Karpas-422 (cell line): ENCODE measurements around the gene RAB5A. TPM values are rescaled to one million over a fixed set of nuclear protein-coding genes. Genes with fewer than 3 reads are reported as not detected.
"Not testable (repeated sequence)": the region's sequence is repeated elsewhere in the genome, so short reads cannot be mapped to it uniquely, and the experiment has no call there.

Experiments
- DNase-seq: peaks from one replicate; pipeline ENCODE4 v3.0.0-alpha.2; 2015
- H2AFZ ChIP-seq: fragments of 200-600 bp; sonication (generic); 2 replicates; pipeline ENCODE4 v1.6.1; 2014; ENCODE audit warnings: antibody characterized with exemption, low read length, mixed read lengths
- H3K27ac ChIP-seq: fragments of 200-600 bp; sonication (generic); 2 replicates; pipeline ENCODE4 v1.5.1; 2014; ENCODE audit warnings: mild to moderate bottlenecking, low read length, moderate library complexity
- H3K27me3 ChIP-seq: fragments of 200-600 bp; sonication (generic); 2 replicates; pipeline ENCODE4 v1.6.1; 2014; ENCODE audit warnings: low read length, mixed read lengths
- H3K36me3 ChIP-seq: fragments of 200-600 bp; sonication (generic); 2 replicates; pipeline ENCODE4 v1.6.1; 2014; ENCODE audit warnings: low read length, mixed read lengths; ENCODE audit not compliant: insufficient read depth
- H3K4me1 ChIP-seq: fragments of 200-600 bp; sonication (generic); 2 replicates; pipeline ENCODE4 v1.6.1; 2014; ENCODE audit warnings: mild to moderate bottlenecking, low read length, mixed read lengths
- H3K4me2 ChIP-seq: fragments of 200-600 bp; sonication (generic); 2 replicates; pipeline ENCODE4 v1.6.1; 2014; ENCODE audit warnings: low read length, low read depth, mild to moderate bottlenecking; ENCODE audit not compliant: poor library complexity, severe bottlenecking
- H3K4me3 ChIP-seq: fragments of 200-600 bp; sonication (generic); 2 replicates; pipeline ENCODE4 v1.5.1; 2014; ENCODE audit warnings: mild to moderate bottlenecking, antibody characterized with exemption, low read length, mixed read lengths
- H3K79me2 ChIP-seq: fragments of 200-600 bp; sonication (generic); 2 replicates; pipeline ENCODE4 v1.6.1; 2014; ENCODE audit warnings: mild to moderate bottlenecking, low read length, mixed read lengths
- H3K9ac ChIP-seq: fragments of 200-600 bp; sonication (generic); 2 replicates; pipeline ENCODE4 v1.6.0; 2014; ENCODE audit warnings: low read length
- H3K9me2 ChIP-seq: fragments of 200-600 bp; sonication (generic), shearing (Covaris generic); replicated peaks from 2 replicates; pipeline ENCODE4 v1.6.0; 2014; ENCODE audit warnings: mild to moderate bottlenecking, low read length, moderate library complexity; ENCODE audit not compliant: insufficient read depth
- H3K9me3 ChIP-seq: fragments of 300-700, 200-600 bp; sonication (generic); 2 replicates; pipeline ENCODE4 v1.6.1; 2014; ENCODE audit warnings: low read length, mixed read lengths
- H4K20me1 ChIP-seq: fragments of 200-600 bp; sonication (generic); 2 replicates; pipeline ENCODE4 v1.6.1; 2014; ENCODE audit warnings: mild to moderate bottlenecking, antibody characterized with exemption, low read length, low read depth; ENCODE audit not compliant: insufficient read depth
- total RNA-seq: library from RNA; depleted of rRNA; stranded (reverse); fragments of >200 nt; shearing (Covaris generic); gene quantifications from 2 replicates; pipeline ENCODE4 v1.2.3, GENCODE V29; 2014; ENCODE audit warnings: low replicate concordance

Gene RAB5A
- total RNA-seq, 1 experiment from 2014 or later, result 49.2 TPM

DNA sequence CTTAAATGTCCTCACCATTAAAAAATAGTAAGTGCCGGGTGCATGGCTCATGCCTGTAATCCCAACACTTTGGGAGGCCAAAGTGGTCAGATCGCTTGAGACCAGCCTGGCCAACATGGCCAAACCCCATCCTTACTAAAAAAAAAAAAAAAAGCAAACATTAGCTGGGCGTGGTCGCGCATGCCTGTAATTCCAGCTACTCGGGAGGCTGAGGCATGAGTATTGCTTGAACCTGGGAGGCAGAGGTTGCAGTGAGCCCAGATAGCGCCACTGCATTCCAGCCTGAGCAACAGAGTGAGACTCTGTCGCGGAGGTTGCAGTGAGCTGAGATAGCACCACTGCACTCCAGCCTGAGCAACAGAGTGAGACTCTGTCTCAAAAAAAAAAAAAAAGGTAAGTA is 10.5 kb downstream of the RAB5A start:
- H4K20me1 ChIP-seq, H3K4me3 ChIP-seq, H2AFZ ChIP-seq, H3K27ac ChIP-seq, H3K4me1 ChIP-seq, H3K9me3 ChIP-seq, H3K4me2 ChIP-seq, H3K9me2 ChIP-seq, DNase-seq, H3K9ac ChIP-seq, H3K27me3 ChIP-seq: not testable (repeated sequence)
- Histone ChIP-seq H3K36me3 (peaks cover 26% of the 10 kb centered on the region; the same call in 1 of the 2 replicates), H3K79me2 (peaks cover 99% of the 10 kb centered on the region)

DNA sequence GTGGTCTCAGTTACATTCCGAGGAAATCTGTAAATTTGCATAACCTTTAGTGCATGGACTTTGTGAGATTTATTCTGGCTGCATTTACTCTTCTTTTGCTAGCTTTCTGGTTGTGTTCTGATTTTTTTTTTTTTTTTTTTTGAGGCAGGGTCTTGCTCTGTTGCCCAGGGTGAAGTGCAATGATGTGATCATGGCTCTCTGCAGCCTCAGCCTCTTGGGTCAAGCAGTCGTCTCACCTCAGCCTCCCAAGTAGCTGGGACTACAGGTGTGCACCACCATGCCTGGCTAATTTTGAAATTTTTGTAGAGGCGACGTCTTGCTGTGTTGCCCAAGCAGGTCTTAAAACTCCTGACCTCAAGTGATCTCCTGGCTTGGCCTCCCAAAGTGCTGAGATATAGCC is 12.6 kb downstream of the RAB5A start:
- Histone ChIP-seq H3K4me1 (no peaks in the 10 kb centered on the region), H4K20me1 (0 out of 2 replicates have a peak, but pooled peaks cover 8% of the 10 kb centered on the region), H3K4me3 (no peak overlapping the region), H2AFZ (no peak overlapping the region), H3K27me3 (no peaks in the 10 kb centered on the region), H3K79me2 (peaks cover 99% of the 10 kb centered on the region), H3K36me3 (peaks cover 16% of the 10 kb centered on the region; the same call in 1 of the 2 replicates), H3K27ac (no peak overlapping the region), H3K4me2 (no peak overlapping the region), H3K9me2 (no peaks in the 10 kb centered on the region), H3K9me3 (no peaks in the 10 kb centered on the region), H3K9ac (no peak overlapping the region)
- no peak for DNase-seq

- H3K9ac ChIP-seq, result no peak overlapping the region
- no peaks in the 10 kb centered on the region for H3K27me3 ChIP-seq
- H4K20me1 ChIP-seq, result 0 out of 2 replicates have a peak, but pooled peaks cover 8% of the 10 kb centered on the region
- H3K9me2 ChIP-seq, result no peaks in the 10 kb centered on the region
- H3K27ac ChIP-seq, result no peak overlapping the region
- H3K9me3 ChIP-seq, result no peaks in the 10 kb centered on the region
- no peak overlapping the region for H3K4me2 ChIP-seq
- H3K4me3 ChIP-seq, result no peak overlapping the region
- DNase-seq, result no peak
- peaks cover 10% of the 10 kb centered on the region; the same call in 1 of the 2 replicates for H3K36me3 ChIP-seq
- H3K79me2 ChIP-seq, result peaks cover 99% of the 10 kb centered on the region
- no peak overlapping the region for H2AFZ ChIP-seq
- H3K4me1 ChIP-seq, result peaks cover 3% of the 10 kb centered on the region; the same call in 1 of the 2 replicates
Measured at GRCh38 chr3:19960696-19961095, 13.8 kb downstream of the RAB5A start.

- no peak for DNase-seq
- no peak overlapping the region for H3K9ac ChIP-seq
- no peak overlapping the region for H3K27ac ChIP-seq
- H3K27me3 ChIP-seq, result no peaks in the 10 kb centered on the region
- H3K4me1 ChIP-seq, result peaks cover 13% of the 10 kb centered on the region
- H3K36me3 ChIP-seq, result no peaks in the 10 kb centered on the region; the same call in 1 of the 2 replicates
- no peak overlapping the region for H2AFZ ChIP-seq
- no peak overlapping the region for H3K4me3 ChIP-seq
- H3K9me3 ChIP-seq, result no peaks in the 10 kb centered on the region
- 0 out of 2 replicates have a peak, but pooled peaks cover 8% of the 10 kb centered on the region for H4K20me1 ChIP-seq
- H3K4me2 ChIP-seq, result no peak overlapping the region
- no peaks in the 10 kb centered on the region for H3K9me2 ChIP-seq
- peaks cover 99% of the 10 kb centered on the region for H3K79me2 ChIP-seq
Measured at GRCh38 chr3:19961960-19962359, 15.1 kb downstream of the RAB5A start.

DNA sequence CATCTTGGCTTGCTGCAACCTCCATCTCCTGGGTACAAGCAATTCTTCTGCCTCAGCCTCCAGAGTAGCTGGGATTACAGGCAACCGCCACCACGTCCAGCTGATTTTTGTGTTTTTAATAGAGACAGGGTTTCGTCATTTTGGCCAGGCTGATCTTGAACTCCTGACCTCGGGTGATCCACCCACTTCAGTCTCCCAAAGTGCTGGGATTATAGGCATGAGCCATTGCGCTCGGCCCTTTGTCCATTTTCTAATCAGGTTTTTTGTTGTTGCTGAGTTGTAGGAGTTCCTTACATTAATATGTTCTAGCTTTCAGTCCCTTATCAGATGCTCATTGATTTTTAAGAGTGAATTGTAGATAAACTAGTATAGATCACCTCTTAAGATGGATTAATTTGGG is 20.3 kb downstream of the RAB5A start:
- peaks cover 98% of the 10 kb centered on the region for H3K79me2 ChIP-seq
- no peaks in the 10 kb centered on the region for H3K27me3 ChIP-seq
- no peaks in the 10 kb centered on the region for H3K9me3 ChIP-seq
- H3K36me3 ChIP-seq, result peaks cover 4% of the 10 kb centered on the region; the same call in 1 of the 2 replicates
- 0 out of 2 replicates have a peak, but pooled peaks cover 8% of the 10 kb centered on the region for H4K20me1 ChIP-seq
- no peak overlapping the region for H3K27ac ChIP-seq
- H3K4me3 ChIP-seq, result no peak overlapping the region
- no peak overlapping the region for H3K9ac ChIP-seq
- no peak overlapping the region for H3K4me2 ChIP-seq
- no peak overlapping the region for H2AFZ ChIP-seq
- DNase-seq, result no peak
- peaks cover 13% of the 10 kb centered on the region for H3K4me1 ChIP-seq
- H3K9me2 ChIP-seq, result no peaks in the 10 kb centered on the region

GRCh38 chr3:19967812-19968211 is 20.9 kb downstream of the RAB5A start:
- Histone ChIP-seq H3K4me1 (peaks cover 13% of the 10 kb centered on the region), H3K4me2 (no peak overlapping the region), H3K27ac (no peak overlapping the region), H3K4me3 (no peak overlapping the region), H3K27me3 (no peaks in the 10 kb centered on the region), H4K20me1 (0 out of 2 replicates have a peak, but pooled peaks cover 8% of the 10 kb centered on the region), H3K9me3 (no peaks in the 10 kb centered on the region), H3K79me2 (peaks cover 98% of the 10 kb centered on the region), H3K9ac (no peak overlapping the region), H3K9me2 (no peaks in the 10 kb centered on the region), H3K36me3 (peaks cover 4% of the 10 kb centered on the region; the same call in 1 of the 2 replicates), H2AFZ (no peak overlapping the region)
- DNase-seq, result no peak

- peaks cover 13% of the 10 kb centered on the region for H3K4me1 ChIP-seq
- no peak overlapping the region for H2AFZ ChIP-seq
- peaks cover 6% of the 10 kb centered on the region; the same call in 1 of the 2 replicates for H3K36me3 ChIP-seq
- H3K4me3 ChIP-seq, result no peak overlapping the region
- H4K20me1 ChIP-seq, result 0 out of 2 replicates have a peak, but pooled peaks cover 8% of the 10 kb centered on the region
- no peak overlapping the region for H3K9ac ChIP-seq
- peaks cover 90% of the 10 kb centered on the region for H3K79me2 ChIP-seq
- H3K9me2 ChIP-seq, result no peaks in the 10 kb centered on the region
- H3K27ac ChIP-seq, result no peak overlapping the region
- H3K9me3 ChIP-seq, result no peaks in the 10 kb centered on the region
- no peak for DNase-seq
- no peaks in the 10 kb centered on the region for H3K27me3 ChIP-seq
- no peak overlapping the region for H3K4me2 ChIP-seq
Measured at GRCh38 chr3:19970327-19970726, 23.4 kb downstream of the RAB5A start.

DNA sequence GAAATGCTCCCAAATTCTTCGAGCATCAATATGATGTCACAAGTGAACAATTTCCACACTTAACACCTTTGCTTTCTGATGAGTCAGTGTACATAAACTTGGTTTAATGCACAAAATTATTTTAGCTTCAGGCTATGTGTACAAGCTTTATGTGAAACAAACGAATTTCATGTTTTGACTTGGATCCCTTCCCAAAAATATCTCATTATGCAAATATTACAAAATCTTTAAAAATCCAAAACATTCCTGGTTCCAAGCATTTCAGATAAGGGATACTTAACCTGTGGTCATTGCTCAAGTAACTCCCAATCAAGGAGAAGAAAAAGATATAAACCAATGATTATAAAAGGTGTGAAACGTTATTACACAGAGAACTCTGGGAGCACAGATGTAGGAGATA is 25.2 kb downstream of the RAB5A start:
- no peaks in the 10 kb centered on the region for H3K27me3 ChIP-seq
- 0 out of 2 replicates have a peak, but pooled peaks cover 8% of the 10 kb centered on the region for H4K20me1 ChIP-seq
- H3K27ac ChIP-seq, result no peak overlapping the region
- H3K79me2 ChIP-seq, result peaks cover 79% of the 10 kb centered on the region
- no peaks in the 10 kb centered on the region for H3K9me3 ChIP-seq
- no peaks in the 10 kb centered on the region for H3K9me2 ChIP-seq
- no peaks in the 10 kb centered on the region; the same call in 1 of the 2 replicates for H3K4me1 ChIP-seq
- no peak overlapping the region for H3K9ac ChIP-seq
- no peak for DNase-seq
- H3K4me3 ChIP-seq, result no peak overlapping the region
- H2AFZ ChIP-seq, result no peak overlapping the region
- no peak overlapping the region for H3K4me2 ChIP-seq
- H3K36me3 ChIP-seq, result peaks cover 13% of the 10 kb centered on the region; the same call in 1 of the 2 replicates
